BLaER1 (cell line): ENCODE measurements around the gene EVA1C.

Experiments
- H3K27ac ChIP-seq: shearing (Covaris generic); formaldehyde crosslinking; 2 replicates; pipeline ENCODE4 v1.8.1; 2022
- H3K27me3 ChIP-seq: shearing (Covaris generic); formaldehyde crosslinking; 2 replicates; pipeline ENCODE4 v1.8.1; 2022
- H3K36me3 ChIP-seq: shearing (Covaris generic); formaldehyde crosslinking; 2 replicates; pipeline ENCODE4 v1.8.1; 2022
- H3K4me1 ChIP-seq: shearing (Covaris generic); formaldehyde crosslinking; 2 replicates; pipeline ENCODE4 v1.8.1; 2022
- H3K4me2 ChIP-seq: shearing (Covaris generic); formaldehyde crosslinking; 2 replicates; pipeline ENCODE4 v1.8.1; 2022
- H3K4me3 ChIP-seq: shearing (Covaris generic); formaldehyde crosslinking; 2 replicates; pipeline ENCODE4 v1.8.1; 2022
- H3K9ac ChIP-seq: shearing (Covaris generic); formaldehyde crosslinking; 2 replicates; pipeline ENCODE4 v1.8.1; 2022
- H3K9me3 ChIP-seq: shearing (Covaris generic); formaldehyde crosslinking; 2 replicates; pipeline ENCODE4 v1.8.1; 2022
- H4K20me1 ChIP-seq: shearing (Covaris generic); formaldehyde crosslinking; 2 replicates; pipeline ENCODE4 v1.8.1; 2022
- Cebpa-rat ChIP-seq: shearing (Covaris generic); IDR thresholded peaks from 2 replicates; pipeline ENCODE4 v1.8.1; 2022

EVA1C gene

DNA sequence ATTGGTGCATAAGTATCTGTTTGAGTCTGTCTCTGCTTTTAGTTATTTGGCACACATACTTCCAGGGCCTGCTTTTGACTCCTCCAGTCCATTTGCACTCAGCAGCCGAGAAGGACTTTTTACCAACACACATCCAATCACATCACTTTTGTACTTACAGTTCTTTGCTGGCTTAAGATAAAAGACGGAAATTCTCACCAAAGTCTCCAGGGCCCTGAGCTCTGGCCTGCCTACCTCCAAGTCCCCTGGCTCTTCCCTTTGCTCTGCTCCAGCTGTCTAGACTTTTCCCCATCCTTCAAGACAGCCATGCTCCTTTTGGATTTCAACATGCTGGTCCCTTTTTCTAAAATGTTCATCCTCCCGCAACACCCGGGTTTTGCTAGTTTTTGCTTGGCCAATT is 2.2 kb upstream of the EVA1C start:
- no peak overlapping the region for H3K4me3 ChIP-seq
- H3K27me3 ChIP-seq: peaks cover 68% of the 10 kb centered on the region
- H4K20me1 ChIP-seq: peaks cover 34% of the 10 kb centered on the region; the same call in 1 of the 2 replicates
- no peak overlapping the region for H3K4me2 ChIP-seq
- TF ChIP-seq Cebpa-rat: no peak
- H3K9ac ChIP-seq: no peak overlapping the region
- no peaks in the 10 kb centered on the region for H3K36me3 ChIP-seq
- H3K9me3 ChIP-seq: no peaks in the 10 kb centered on the region
- H3K4me1 ChIP-seq: peaks cover 11% of the 10 kb centered on the region
- H3K27ac ChIP-seq: no peak overlapping the region

DNA sequence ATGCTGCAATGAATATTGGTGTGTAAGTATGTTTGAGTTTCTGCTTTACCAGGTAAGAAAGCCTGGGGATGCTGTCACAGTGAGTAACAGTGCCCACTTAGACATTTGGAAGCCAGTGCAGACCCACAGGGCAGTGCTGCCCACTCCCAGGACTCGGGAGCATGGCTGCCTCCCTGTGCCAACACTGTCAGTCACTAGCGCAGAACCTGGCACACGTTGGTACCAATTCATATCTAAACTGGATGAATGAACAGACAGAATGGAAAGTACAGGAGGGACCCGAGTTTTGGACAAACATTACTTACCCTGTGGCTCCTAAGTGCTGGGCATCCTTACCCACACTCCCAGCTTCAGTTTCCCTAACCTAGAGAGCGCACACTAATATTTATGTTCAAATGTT is 1.6 kb upstream of the EVA1C start:
- Histone ChIP-seq H3K9ac (no peak overlapping the region), H3K9me3 (no peaks in the 10 kb centered on the region), H3K27ac (no peak overlapping the region), H3K27me3 (peaks cover 71% of the 10 kb centered on the region), H3K4me3 (no peak overlapping the region), H3K36me3 (no peaks in the 10 kb centered on the region), H3K4me2 (no peak overlapping the region), H3K4me1 (peaks cover 11% of the 10 kb centered on the region), H4K20me1 (peaks cover 34% of the 10 kb centered on the region; the same call in 1 of the 2 replicates)
- TF ChIP-seq Cebpa-rat: no peak

DNA sequence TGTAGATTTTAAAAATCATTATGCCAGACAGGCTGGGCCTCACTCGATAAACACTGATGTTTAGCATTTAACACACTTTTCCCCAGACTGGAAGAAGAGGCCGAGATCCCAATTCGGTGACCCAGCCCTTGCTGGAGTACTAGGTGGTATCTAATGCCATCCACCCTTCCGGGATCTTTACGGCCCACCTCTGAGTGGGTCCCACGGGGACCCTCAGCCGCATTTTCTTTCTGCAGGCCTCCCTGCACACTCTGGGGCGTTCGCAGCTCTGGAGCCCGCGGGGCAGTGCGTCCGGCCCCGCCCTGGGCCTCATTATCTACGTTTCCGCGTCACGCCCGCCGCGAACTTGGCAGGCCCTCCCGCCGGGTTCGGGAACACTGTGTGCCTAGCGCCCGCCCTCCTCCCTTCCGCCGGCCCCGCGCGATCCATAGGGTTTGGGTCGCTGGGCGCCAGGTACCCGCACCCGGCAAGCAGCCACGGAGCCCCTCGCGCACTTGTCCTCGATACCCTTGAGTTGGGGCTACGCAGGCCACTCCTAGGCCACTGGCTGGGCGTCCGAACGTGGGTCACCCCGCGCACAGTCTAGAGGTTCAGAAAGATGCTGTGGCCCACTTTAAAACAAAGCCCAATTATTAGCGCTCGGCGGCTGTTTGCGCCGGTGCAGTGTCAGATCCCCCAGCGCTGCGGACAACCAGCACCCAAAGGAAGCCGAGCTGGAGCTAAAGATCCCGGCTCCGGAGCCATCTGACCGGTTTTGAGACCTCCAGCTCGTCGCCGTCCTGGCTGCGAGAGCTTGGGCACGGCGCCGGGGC is 950 bp upstream of the EVA1C start:
- no peak for TF ChIP-seq Cebpa-rat
- H3K4me2 ChIP-seq: peak overlapping the region; percentile 83
- H3K27ac ChIP-seq: no peak overlapping the region
- H4K20me1 ChIP-seq: peaks cover 34% of the 10 kb centered on the region; the same call in 1 of the 2 replicates
- no peak overlapping the region for H3K9ac ChIP-seq
- peaks cover 11% of the 10 kb centered on the region for H3K4me1 ChIP-seq
- no peaks in the 10 kb centered on the region for H3K9me3 ChIP-seq
- H3K36me3 ChIP-seq: no peaks in the 10 kb centered on the region
- H3K4me3 ChIP-seq: peak overlapping the region; percentile 65
- H3K27me3 ChIP-seq: peaks cover 71% of the 10 kb centered on the region

DNA sequence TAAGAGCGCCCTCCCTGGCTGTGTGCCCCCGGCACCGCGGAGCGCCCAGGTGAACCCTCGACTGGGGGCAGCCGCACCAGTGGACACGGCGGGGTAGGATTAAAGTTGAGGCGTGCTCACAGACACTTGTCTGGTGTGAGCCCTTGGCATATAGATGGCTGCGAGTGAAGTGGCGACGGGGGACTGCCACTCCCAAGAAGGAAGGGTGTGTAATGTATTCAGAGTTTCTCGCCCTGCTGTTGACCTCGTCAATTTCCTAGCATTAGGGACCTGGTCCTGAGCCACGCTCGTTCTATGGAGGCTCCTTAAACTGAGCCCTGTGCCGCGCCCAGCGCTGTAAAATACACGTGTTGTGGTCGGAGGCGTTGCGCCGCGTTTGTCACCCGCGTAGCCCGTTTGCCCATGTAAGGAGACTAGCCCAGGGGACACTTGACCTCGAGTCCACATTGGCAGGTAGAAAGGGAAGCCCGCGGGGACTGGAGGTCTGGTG is 554 bp downstream of the EVA1C start:
- no peak overlapping the region for H3K27ac ChIP-seq
- TF ChIP-seq Cebpa-rat: no peak
- peaks cover 71% of the 10 kb centered on the region for H3K27me3 ChIP-seq
- peaks cover 34% of the 10 kb centered on the region; the same call in 1 of the 2 replicates for H4K20me1 ChIP-seq
- H3K4me1 ChIP-seq: peaks cover 11% of the 10 kb centered on the region
- no peaks in the 10 kb centered on the region for H3K36me3 ChIP-seq
- H3K4me3 ChIP-seq: peak overlapping the region; percentile 65
- H3K9me3 ChIP-seq: no peaks in the 10 kb centered on the region
- H3K4me2 ChIP-seq: peak overlapping the region; percentile 83
- H3K9ac ChIP-seq: no peak overlapping the region

DNA sequence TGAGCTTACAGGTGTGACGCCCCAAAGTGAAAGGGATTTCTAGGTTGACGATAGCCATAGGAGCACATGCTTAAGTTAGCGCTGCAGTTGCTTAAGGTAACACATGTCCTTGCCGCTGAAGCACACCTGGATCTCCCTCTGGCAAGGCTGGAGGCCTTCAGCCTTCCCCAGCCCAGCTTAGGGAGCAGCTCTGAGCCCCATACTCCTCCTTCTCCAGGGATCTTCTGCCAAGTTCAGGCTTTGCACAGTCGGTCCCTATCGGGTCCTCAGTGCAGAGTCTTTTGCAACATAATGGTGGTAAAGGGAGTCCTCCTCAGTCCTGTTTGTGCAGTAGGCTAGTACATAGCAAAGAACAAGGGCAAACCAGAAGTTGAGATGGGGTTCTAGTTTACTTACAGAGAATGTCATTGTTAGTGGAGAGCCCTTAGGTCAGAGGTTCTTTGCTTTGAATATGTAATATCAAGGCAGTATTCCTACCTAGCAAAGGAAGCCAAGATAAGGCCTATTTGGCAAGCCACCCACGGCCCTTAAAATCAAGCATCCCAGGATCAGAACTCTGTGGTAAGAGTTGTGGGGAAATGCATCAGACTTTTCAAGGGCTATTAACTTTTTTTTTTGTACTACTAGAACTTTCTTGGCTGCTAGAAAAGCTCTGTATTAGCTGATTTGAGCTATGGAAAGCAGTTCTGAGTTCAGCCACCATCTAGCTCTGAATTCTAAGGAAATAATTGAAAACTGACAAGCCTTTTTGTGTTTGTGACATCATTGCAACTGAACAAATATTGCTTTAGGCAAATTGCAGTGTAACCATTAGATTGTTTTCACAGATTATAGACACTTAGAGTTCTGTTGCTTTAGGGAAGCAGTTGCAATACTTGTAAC is 1.4 kb downstream of the EVA1C start:
- no peak for TF ChIP-seq Cebpa-rat
- no peak overlapping the region for H3K4me2 ChIP-seq

DNA sequence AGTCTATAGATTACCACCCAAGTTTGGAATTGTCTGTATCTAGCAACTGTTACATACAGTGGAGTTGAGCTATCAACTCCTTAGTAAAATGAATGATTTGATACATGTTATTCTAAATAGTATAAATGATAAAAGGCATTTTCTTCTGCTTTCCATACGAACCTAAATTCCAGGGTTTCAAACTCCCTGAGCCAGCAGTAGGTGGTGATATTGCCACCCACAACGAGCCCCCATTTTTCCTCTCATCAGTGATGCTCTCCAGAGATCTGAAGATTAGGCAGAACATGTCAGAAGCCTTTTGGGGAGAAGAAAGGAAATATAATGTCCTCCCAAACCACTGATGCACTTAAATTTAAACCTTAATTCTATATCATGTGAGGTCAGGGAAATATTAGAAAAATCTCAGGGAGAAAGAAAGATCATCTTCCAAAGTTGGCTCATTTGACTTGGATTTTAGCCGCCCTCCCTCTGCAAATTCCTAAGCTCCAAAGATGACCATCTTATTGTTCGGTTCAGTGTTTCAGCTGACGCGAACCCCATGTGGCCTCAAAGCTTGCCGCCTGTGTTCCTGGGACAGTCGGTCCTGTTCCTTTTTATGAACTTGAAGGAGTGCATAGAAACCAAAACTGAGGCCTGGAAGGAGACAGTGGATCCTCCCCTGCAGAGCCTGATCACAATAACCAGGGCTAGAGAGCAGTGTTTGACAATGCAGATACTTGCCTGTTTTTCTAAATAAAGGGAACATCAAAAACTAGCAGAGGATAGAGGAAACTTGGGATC is 2.3 kb downstream of the EVA1C start:
- Histone ChIP-seq H3K36me3 (no peaks in the 10 kb centered on the region), H3K27ac (no peak overlapping the region), H3K27me3 (peaks cover 58% of the 10 kb centered on the region), H3K4me1 (peaks cover 11% of the 10 kb centered on the region), H3K4me3 (no peak overlapping the region), H3K9ac (no peak overlapping the region), H4K20me1 (peaks cover 34% of the 10 kb centered on the region; the same call in 1 of the 2 replicates), H3K4me2 (no peak overlapping the region), H3K9me3 (no peaks in the 10 kb centered on the region)
- no peak for TF ChIP-seq Cebpa-rat

More for the DNA sequence above, 1.4 kb downstream of the EVA1C start:
- no peak overlapping the region for H3K4me3 ChIP-seq
- H3K27me3 ChIP-seq: peaks cover 67% of the 10 kb centered on the region
- H3K36me3 ChIP-seq: no peaks in the 10 kb centered on the region
- peaks cover 11% of the 10 kb centered on the region for H3K4me1 ChIP-seq
- H3K9ac ChIP-seq: no peak overlapping the region
- H3K27ac ChIP-seq: no peak overlapping the region
- H4K20me1 ChIP-seq: peaks cover 34% of the 10 kb centered on the region; the same call in 1 of the 2 replicates
- H3K9me3 ChIP-seq: no peaks in the 10 kb centered on the region

DNA sequence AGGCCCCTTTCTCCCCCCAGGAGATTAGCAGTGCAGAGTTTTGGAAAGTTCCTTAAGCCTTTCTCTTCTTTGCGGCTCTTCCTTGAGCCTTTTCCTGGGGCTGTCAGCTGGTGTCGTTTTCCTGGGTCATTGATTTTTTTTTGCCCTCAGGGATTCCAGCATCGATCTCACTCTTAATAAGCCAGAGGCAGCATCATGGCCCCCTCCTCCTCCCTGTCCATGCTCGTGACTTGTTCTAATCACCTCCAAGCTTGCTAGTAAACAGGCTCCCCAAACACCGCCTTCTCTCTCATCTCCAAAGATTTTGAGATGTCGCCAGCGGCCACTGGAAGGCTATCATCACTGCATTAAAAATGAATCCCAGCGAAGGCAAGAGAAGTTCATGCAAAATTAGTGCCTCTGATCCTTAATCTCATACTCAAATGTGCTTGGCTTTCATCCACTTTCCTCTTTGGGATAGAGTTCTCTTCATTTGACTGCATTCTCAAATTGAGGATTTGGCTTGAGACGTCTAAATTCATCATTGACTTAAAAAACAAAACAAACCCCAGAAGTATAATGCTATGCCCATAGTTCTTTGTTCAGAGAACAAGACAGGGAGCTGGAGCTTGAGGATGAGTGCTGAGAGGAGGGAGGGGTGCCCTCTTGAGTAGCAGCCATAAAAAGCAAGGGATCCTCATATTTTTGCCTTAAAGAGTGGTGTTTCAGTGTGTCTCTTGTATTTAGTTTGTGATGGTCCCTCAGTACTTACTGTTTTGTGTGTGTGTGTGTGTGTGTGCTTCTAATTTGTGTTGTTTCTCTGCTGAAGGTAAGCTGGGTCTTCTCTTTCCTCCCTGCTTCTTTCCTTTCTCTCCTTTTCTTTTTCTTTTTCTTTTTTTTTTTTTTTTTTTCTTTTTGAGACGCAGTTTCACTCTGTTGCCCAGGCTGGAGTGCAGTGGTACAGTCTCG is 3.2 kb downstream of the EVA1C start:
- Histone ChIP-seq H3K27me3 (peaks cover 49% of the 10 kb centered on the region), H3K9ac (no peak overlapping the region), H3K4me1 (peaks cover 11% of the 10 kb centered on the region), H3K4me2 (no peak overlapping the region), H3K27ac (no peak overlapping the region), H3K9me3 (no peaks in the 10 kb centered on the region), H4K20me1 (peaks cover 28% of the 10 kb centered on the region; the same call in 1 of the 2 replicates), H3K36me3 (no peaks in the 10 kb centered on the region), H3K4me3 (no peak overlapping the region)
- TF ChIP-seq Cebpa-rat: no peak

DNA sequence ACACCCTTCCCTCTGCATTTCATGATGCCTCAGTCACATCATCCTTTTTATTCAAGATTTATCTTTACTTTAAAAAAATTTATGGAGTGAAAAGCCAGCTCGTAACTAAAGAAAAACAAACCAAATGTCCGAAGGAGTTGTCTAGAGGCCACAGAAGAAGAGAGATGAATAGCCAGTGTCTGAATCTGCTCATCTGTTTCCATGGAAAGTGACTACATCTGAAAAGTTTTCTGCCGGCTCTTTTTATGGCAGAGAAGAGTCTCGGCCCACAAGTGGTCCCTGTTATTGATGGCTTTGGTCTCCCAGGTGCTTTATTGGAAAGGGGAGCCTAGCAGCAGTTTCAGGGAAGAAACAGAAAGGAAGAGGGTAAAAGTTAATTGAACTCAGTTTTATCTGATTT is 5.6 kb downstream of the EVA1C start:
- no peak overlapping the region for H3K9ac ChIP-seq
- peaks cover 6% of the 10 kb centered on the region; the same call in 1 of the 2 replicates for H4K20me1 ChIP-seq
- no peaks in the 10 kb centered on the region for H3K36me3 ChIP-seq
- H3K9me3 ChIP-seq: peaks cover 7% of the 10 kb centered on the region; the same call in 1 of the 2 replicates
- no peak overlapping the region for H3K4me2 ChIP-seq
- no peak overlapping the region for H3K27ac ChIP-seq
- peaks cover 25% of the 10 kb centered on the region for H3K27me3 ChIP-seq
- no peak overlapping the region for H3K4me3 ChIP-seq
- TF ChIP-seq Cebpa-rat: no peak
- H3K4me1 ChIP-seq: no peaks in the 10 kb centered on the region
